ENCODE measurements around the gene INPP4A. TPM values are rescaled to one million over a fixed set of nuclear protein-coding genes. Genes with fewer than 3 reads are reported as not detected.
A peak's percentile ranks its signal among the peaks of the same experiment; 100 is the strongest.

Gene INPP4A
- total RNA-seq, 1 donor from 2014 or later: 40.7 TPM

DNA sequence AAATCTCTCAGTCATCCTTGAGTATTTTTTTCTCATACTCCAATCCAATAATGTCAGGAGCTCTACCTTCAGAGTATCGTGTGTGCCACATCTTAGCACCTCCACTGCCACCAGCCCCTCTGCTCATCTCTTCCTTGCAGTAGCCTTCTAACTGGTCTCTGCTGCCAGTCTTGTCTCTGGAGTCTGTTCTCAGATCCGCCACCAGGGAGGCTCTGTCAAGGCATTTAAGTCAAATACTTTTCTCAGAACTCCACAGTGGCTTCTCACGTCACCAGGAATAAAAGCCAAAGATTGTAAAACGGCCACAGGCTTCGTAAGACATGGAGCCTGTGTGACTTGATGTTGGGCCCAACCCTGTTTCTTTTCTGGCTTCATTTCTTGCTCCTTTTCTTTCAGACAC is 170.8 kb downstream of the INPP4A start:
- Mint-ChIP-seq H3K4me3 (no peak overlapping the region), H3K9me3 (no peaks in the 10 kb centered on the region), H3K27me3 (ENCODE audit: low read depth) (no peaks in the 10 kb centered on the region), H3K36me3 (peaks cover 35% of the 10 kb centered on the region), H3K4me1 (peaks cover 12% of the 10 kb centered on the region), H3K27ac (no peak overlapping the region)
- TF ChIP-seq, protein P1, sequence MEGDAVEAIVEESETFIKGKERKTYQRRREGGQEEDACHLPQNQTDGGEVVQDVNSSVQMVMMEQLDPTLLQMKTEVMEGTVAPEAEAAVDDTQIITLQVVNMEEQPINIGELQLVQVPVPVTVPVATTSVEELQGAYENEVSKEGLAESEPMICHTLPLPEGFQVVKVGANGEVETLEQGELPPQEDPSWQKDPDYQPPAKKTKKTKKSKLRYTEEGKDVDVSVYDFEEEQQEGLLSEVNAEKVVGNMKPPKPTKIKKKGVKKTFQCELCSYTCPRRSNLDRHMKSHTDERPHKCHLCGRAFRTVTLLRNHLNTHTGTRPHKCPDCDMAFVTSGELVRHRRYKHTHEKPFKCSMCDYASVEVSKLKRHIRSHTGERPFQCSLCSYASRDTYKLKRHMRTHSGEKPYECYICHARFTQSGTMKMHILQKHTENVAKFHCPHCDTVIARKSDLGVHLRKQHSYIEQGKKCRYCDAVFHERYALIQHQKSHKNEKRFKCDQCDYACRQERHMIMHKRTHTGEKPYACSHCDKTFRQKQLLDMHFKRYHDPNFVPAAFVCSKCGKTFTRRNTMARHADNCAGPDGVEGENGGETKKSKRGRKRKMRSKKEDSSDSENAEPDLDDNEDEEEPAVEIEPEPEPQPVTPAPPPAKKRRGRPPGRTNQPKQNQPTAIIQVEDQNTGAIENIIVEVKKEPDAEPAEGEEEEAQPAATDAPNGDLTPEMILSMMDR (IDR thresholded peaks at IDR 0.05; ENCODE audit: unreplicated experiment): no peak
- DNase-seq (ENCODE audit: low spot score in 2 of 2, unreplicated experiment in 2 of 2): no peak

- Mint-ChIP-seq H3K4me1 (no peaks in the 10 kb centered on the region), H3K9me3 (no peaks in the 10 kb centered on the region), H3K27me3 (ENCODE audit: low read depth) (no peaks in the 10 kb centered on the region), H3K4me3 (no peak overlapping the region), H3K27ac (no peak overlapping the region), H3K36me3 (peaks cover 27% of the 10 kb centered on the region)
- TF ChIP-seq, protein P1 (IDR thresholded peaks at IDR 0.05; ENCODE audit: unreplicated experiment): no peak
- DNase-seq (ENCODE audit: low spot score in 2 of 2, unreplicated experiment in 2 of 2): no peak
Observed at GRCh38 chr2:98617149-98617548, 172.5 kb downstream of the INPP4A start.

GRCh38 chr2:98623657-98624056 is 179.0 kb downstream of the INPP4A start:
- H3K27ac Mint-ChIP-seq: no peak overlapping the region
- no peak overlapping the region for H3K4me3 Mint-ChIP-seq
- peaks cover 2% of the 10 kb centered on the region for H3K36me3 Mint-ChIP-seq
- H3K27me3 Mint-ChIP-seq (ENCODE audit: low read depth): no peaks in the 10 kb centered on the region
- TF ChIP-seq, protein P1 (IDR thresholded peaks at IDR 0.05; ENCODE audit: unreplicated experiment): no peak
- H3K9me3 Mint-ChIP-seq: peaks cover 10% of the 10 kb centered on the region
- H3K4me1 Mint-ChIP-seq: no peaks in the 10 kb centered on the region
- DNase-seq (ENCODE audit: low spot score in 2 of 2, unreplicated experiment in 2 of 2): no peak

GRCh38 chr2:98632351-98632750 is 187.7 kb downstream of the INPP4A start:
- Mint-ChIP-seq H3K4me1 (peaks cover 10% of the 10 kb centered on the region), H3K27me3 (ENCODE audit: low read depth) (no peaks in the 10 kb centered on the region), H3K9me3 (peaks cover 10% of the 10 kb centered on the region), H3K4me3 (no peak overlapping the region), H3K36me3 (peaks cover 7% of the 10 kb centered on the region), H3K27ac (no peak overlapping the region)
- no peak for DNase-seq (ENCODE audit: low spot score in 2 of 2, unreplicated experiment in 2 of 2)
- TF ChIP-seq, protein P1 (IDR thresholded peaks at IDR 0.05; ENCODE audit: unreplicated experiment): no peak

- H3K27me3 Mint-ChIP-seq (ENCODE audit: low read depth): no peaks in the 10 kb centered on the region
- H3K36me3 Mint-ChIP-seq: peaks cover 6% of the 10 kb centered on the region
- no peaks in the 10 kb centered on the region for H3K9me3 Mint-ChIP-seq
- H3K27ac Mint-ChIP-seq: peak overlapping the region; percentile 43
- DNase-seq (ENCODE audit: low spot score in 2 of 2, unreplicated experiment in 2 of 2): no peak
- peaks cover 10% of the 10 kb centered on the region for H3K4me1 Mint-ChIP-seq
- TF ChIP-seq, protein P1 (IDR thresholded peaks at IDR 0.05; ENCODE audit: unreplicated experiment): no peak
- H3K4me3 Mint-ChIP-seq: no peak overlapping the region
Observed at GRCh38 chr2:98634406-98635092, 189.9 kb downstream of the INPP4A start.
